HPDE6-E6E7 (cell line): Measurements from ENCODE around the gene DERL3.

Experiments
- DNase-seq: peaks from one replicate; pipeline ENCODE4 v3.0.0; 2011; ENCODE audit warnings: missing footprints; ENCODE audit errors: extremely low spot score

DERL3 gene

DNA sequence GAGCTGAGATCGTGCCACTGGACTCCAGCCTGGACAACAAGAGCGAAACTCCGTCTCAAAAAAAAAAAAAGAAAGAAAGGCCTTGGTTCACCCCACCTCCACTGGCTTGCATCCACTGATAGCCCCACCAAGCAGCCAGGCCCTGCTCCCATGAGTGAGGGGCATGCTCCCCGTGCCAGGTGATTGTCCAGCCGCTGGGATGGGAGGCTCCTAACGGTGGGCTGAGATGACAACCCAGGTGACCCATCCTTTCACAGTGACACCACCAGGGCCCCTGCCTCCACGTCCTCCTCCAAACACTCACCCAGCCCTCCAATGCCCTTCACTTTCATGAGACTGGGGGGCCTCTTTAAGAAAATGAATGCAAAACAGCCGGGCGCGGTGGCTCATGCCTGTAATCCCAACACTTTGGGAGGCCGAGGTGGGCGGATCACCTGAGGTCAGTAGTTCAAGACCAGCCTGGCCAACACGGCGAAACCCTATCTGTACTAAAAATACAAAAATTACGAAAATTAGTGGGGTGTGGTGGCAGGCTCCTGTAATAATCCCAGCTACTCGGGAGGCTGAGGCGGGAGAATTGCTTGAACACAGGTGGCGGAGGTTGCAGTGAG is 8.6 kb upstream of the DERL3 start:
- no peak for DNase-seq

DNA sequence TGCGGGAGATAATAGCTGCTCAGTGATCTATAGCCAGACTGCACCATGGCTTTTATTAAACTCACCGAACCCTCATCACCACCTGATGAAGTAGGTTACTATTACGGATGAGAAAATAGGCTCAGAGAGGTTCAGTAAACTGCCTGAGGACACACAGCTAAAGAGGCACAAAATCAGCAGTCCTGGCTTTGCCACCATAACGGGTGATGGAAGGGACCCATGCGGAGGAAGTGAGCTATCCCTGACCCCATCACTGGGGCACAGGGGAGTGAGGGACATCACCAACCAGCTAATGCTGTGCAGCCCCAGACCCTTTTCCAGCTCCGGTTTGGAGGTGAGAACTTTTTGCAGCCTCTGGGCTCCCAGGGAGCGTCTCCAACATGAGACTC is 7.3 kb upstream of the DERL3 start:
- no peak for DNase-seq

DNA sequence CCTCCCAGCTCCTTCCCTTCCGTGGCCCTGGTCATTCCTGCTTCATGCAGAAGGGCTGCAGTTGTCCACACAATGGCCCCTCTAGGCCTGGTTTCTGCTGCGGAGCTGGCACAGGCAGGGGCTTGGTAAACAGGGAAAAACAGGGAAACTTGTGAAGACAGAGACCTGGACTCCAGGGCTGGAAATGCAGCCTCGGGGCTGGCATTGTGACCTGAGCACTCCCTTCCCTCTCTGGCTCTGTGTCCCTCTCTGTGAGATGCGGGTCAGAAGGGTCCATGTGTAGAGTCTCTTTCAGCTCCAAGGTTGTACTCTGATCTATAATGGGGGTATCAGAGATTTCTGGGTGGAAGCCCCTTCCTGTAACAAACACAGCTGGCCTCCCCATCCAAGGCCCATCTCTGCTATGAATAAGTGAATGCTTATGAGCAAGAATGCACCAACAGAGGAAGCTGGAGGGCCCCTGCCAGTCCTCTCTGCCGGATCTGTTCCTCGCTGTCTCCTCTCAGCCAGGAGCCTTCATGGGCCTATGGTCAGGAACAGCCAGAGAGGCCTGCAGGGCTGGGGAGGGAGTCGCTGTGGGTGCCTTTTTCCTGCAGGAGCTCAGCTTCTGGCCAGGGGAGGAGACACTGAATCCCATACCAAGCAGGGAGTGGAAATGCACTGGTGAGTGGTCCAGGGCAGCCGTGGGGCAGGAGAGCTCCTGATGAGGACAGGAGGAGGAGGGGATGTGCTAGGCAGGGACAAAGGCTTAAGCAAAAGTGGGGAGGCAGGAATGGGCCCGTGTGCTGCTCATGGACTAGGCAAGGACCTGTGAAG is 6.7 kb upstream of the DERL3 start:
- DNase-seq, result no peak

DNA sequence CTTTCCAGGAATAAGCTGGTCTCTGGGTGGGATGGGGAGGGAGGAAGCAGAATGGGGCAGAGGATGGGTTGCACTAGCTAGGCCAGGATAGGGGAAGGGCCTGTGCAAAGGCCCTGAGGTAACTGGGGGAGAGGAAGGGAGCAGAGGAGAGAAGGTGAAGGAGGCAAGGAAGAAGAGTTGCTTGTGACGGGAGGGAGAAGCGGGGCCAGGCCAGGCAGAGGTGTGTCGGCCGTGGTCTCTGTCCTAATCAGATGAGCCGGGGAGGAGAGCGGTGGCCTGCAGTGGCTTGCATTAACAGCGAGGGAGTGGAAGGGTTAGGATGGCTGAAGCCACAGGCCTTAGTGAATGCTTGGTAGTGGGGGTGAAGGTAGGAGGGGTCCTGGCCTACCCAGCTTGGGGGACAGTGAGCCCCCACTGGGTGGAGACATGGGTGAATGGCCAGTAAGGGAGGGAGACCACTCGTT is 6.0 kb upstream of the DERL3 start:
- DNase-seq, result no peak

DNA sequence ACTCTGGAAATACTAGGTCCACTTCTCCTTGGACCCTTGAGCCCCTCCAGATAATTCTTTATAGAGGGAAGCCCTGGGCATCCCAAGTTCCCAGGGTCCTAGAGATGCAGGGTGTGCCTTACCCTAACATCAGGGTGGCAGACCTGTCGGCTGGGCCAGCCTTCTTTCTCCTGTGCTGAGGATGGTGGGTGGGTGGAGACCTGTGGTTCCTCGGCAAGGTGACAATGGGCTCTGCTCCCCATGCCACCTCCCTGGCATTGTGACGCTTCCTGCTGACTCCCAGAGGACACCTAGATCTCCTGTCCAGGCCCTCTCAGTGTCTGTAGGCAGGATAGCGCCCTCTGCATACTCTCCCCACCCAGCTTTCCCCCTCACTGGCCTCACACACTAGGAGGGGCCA is 3.8 kb upstream of the DERL3 start:
- DNase-seq, result no peak

DNA sequence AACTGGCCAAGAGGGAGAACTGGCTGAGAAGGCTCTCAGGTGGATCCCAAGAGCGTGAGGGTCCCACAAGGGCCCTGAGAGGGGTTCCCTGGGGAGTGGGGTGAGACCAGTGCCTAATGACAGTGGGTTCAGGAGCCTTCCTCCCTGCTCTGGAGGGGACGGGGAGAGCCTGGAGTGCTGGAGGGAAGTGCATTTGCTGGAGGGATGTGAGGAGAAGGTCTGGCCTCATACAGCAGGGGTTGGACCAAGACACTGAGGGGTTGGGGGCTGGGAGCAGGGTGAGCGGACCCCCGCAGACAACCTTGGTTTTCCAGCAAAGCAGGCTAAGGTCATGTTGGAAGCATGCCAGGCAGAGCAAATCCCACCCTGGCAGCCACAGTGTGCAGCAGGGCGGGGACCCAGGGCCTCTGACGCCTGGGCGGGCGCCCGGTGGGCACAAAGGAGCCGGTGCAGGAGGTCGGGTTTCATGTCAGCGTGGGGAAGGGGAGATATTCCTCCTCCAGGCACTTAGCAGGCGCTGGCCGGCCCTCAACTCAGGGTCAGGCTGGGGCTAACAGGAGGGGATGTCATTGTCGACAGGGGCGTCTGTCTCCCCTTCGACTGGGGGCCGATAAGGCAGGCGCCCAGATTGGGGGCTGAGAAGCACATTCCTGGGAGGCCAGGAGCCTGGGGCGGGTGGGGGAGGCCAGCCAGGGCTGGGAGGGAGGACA is 3.1 kb upstream of the DERL3 start:
- no peak for DNase-seq

DNA sequence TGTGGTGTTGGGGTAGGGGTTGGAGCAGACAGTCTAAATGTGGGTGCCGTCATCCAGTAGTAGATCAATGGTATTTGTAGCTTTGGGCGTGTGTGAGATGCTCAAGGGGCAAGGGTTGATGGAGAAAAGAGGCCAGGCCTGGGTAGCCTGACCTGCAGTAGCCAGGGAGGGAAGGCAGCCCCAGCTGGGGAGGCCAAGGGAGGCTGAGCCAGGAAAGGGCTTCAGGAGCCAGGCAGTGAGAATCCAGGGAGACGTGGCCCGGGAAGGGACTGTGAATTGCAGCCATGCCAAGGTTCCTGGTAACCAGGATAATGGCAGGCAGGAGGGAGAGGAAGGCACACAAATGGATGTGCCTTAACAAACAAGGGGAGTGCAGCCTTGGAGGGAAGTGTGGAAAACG is 2.5 kb upstream of the DERL3 start:
- DNase-seq, result no peak

DNA sequence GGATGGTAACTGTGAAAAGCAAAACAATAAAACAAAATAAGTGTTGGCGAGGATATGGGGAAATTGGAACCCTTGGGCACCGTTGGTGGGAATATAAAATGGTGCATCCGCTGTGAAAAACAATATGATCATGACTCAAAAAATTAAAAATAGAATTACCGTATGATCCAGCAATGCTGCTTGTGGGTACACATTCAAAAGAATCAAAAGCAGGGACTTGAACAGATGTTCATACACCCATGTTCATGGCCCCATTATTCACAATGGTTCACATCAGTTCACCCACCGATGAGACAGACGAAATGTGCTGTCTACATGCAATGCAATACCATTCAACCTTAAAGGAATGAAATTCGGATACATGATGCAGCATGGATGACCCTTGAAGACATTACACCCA is 1.2 kb upstream of the DERL3 start:
- DNase-seq, result no peak

DNA sequence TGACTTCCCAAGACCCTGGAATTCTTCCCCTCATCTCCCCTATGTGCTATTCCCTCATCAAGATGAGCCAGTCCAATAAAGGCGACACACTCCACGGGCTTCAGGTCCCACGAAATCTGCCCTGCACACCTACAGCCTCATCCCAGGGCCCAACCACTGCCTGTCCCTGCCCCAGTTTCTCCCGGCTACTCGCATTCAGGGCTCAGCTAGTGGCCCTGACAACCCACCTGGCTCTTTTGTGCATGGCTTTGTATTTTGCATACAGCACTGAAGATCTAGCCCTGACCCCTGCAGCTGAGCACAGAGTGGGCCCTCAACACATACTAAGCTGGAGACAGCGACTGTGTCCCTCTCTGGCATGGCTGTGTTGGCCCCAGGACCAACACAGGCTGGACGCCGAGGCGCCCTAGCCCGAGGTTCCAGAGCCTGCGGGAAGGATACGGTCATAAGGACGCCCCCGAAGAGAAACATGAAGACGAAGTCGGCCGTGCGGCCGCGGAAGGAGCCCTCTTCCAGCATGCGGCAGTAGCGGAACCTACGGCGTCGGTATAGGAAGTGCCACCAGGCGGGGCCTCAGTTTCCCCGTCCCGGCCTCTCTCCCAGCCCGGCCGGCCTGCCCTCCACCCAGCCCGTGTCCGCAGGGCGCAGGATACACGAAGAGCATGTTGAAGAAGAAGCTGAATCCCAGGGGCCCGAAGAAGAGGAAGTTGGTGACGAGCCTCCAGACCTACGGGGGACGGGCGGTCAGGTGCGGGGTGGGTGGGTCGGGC is 710 bp downstream of the DERL3 start:
- DNase-seq, result no peak

DNA sequence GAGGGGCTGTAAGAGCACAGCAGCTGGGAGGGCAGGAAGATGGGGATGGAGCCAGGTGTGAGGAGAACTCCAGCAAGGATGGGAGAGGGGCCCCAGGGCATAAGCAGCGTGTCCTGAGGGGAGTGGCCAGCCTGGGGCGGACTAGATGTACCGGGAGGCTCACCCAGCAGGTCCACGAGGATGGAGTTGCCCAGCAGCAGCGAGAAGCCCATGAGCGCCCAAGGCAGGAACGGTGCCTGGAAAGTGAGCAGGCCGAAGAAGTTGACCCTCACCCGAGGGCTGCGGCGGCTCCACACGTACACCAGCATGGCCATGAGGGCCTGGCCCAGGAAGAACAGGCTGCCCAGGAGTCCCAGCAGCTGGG is 1.3 kb downstream of the DERL3 start:
- no peak for DNase-seq

DNA sequence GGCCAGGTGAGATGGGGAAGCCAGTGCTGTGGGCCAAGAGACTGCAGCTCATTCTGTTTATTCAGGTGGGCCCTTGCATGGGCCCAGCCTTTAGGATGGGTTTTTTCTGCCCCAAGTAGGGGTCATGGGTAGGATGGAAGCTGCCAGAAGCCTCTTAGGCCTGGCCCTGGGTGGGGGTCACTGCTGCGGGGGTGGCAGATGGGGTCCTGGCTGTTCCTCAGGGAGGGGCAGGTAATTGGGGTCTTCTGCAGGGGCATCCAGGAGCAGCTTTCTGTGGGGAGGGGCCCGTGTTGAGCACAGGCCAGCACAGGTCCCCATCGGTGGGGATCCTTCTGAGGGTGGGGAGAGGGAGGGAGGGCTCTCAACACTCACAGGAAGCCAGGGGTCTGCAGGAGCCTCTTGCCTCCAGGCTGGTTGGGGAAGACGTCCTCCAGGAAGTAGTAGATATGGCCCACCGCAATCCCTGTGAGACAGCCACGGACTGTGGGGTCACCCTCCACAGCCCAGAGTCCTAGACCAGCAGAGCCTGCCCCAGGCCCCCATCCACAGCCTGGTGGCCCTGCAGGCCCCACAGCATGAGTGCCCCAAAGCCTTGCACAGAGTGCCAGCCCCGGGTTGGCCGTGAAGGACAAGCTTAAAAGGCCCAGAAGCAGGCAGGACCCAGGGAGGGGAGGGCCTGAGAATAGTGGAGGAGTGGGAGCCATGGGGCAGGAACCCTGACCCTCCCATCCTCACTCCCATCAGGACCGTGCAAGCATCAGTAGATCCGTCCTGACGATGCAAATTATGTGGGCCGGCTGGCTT is 1.9 kb downstream of the DERL3 start:
- DNase-seq, result no peak

DNA sequence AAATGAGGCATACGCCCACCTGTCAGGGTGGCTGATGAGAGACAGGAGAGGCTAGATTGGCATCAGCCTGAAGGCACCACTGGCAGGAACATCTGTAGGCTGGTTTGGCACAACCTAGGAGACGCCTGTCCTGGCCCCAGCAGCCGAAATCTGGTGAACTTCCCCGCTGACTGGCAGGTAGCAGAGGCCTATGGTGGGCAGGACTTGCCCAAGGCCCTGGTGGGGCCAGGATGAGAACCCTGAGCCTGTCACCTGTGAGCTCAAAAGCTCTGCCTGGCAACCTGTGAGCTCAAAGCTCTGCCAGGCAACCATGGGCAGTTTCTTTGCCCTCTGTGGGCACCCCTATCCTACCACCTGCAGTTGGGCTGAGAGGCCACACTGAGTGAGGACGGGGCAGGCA is 2.5 kb downstream of the DERL3 start:
- DNase-seq, result no peak

DNA sequence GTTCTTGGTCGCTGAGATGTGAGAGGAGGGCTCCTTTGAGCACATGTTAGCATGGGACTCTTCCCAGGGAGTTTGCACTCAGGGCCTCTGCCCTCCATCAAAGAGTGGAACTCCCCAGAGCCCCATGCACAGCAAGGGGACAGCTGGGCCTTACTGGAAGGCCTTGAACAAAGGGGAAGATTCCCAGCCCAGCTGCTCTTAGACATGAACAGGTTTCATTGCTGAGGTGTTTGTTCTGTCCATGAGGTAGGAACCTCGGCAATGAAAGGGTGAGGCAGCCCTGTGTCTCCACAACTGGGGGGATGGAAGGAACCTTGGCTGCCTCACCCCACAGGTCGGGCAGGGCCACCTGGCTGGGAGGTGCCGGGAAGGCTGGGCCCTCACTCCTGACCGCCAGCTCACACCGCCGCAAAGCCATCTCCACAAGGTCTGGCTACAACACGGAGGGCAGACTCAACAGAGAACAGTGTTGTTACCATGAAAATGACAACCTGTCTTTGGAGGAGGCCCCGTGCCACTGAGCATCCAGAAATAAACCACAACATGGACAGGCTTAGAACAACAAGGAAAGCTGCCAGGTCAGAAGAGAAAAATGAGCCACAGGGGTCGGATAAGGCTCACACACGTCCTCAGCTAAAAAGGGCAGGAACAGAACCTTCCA is 3.2 kb downstream of the DERL3 start:
- DNase-seq, result no peak

DNA sequence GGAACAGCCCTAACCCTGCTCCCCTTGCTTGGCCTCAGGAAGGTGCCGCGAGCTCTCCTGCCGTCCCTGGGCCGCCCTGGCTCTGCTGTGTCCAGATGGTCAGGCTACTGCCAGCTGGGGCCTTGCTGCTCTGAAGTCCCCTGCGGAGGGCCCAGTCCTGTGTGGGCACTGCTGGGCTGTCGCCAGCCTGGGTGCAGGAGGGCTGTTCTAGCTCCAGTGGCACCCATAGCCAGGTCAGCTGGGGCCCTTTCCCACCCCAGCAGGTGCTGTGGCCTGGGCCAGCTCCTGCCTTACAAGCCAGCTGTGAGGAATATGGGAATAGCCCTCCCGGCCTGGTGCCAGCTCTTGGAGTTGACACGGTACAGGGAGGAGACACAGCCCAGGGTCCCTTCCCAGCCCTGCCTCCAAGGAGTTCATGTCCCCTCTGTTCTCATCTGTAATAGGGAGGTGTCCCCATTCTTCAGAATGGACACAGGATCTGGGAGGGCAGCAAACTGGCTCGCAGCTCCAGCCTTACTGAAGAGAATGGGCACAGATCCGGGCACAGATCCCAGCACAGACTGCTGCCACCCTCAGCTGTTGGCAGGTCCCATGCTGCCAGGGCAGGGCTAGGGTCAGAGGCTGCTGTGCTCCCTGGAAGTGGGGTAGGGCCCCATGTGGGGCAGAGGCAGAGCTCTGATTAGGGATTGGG is 3.9 kb downstream of the DERL3 start:
- no peak for DNase-seq

DNA sequence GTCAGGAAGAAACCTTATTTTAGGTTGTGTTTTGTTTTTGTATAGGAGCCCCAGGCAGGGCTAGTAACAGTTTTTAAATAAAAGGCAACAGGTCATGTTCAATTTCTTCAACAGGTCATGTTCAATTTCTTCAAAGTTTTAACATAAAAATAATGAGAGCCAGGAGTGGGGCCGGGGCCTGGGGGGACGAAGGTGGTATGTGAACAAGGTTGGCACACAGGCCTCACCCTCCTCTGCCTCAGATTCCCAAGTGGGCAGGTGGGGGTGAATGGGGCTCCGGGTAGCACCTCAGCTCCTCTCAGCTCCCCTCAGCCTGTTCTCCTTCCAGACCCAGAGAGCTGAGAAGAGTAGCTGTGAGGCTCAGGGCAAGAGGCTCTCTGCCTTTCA is 4.4 kb downstream of the DERL3 start:
- DNase-seq, result no peak

DNA sequence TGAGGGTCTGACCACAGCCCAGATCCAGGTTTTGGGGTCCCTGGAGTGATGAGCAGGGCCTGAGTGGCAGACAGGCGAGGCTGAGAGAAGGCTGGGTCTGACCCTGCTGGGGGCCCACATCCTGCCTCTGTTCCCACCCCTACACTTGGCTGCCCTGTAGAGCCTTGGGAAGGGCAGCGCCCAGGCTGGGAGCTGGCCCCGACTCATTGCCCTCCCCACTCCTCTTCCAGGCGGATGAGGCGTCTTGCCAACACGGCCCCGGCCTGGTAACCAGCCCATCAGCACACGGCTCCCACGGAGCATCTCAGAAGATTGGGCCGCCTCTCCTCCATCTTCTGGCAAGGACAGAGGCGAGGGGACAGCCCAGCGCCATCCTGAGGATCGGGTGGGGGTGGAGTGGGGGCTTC is 4.9 kb downstream of the DERL3 start:
- no peak for DNase-seq

DNA sequence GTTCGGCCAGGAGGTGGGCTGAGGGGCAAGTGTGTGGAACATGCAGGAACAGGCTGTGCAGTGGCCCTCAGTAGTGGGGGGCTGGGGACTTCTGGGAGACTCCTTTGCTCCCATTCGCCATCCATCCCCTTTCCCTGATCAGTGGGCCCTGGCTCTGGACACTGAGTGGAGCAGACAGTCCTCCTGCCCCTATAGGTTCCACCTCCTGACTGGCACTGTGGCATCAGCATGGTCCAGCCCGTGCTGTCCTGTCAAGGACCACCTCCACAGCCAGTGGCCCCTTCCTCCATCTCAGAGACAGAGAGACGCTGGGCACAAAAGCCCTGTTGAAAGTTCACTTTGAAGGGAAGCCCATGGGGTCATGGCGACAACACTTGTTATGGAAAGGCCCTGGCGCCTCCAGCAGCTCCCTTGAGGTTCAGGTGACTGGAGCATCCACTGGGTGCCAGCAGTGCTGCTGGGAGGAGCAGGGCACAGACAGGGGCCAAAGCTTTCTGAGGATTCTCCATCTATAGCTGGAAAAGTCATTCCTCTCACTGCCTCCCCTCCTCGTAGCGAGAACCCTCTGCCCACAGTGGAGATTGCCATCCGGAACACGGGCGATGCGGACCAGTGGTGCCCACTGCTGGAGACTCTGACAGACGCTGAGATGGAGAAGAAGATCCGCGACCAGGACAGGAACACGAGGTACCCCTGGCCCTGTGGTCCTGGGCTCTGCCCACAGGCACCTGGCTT is 5.6 kb downstream of the DERL3 start:
- DNase-seq, result no peak

DNA sequence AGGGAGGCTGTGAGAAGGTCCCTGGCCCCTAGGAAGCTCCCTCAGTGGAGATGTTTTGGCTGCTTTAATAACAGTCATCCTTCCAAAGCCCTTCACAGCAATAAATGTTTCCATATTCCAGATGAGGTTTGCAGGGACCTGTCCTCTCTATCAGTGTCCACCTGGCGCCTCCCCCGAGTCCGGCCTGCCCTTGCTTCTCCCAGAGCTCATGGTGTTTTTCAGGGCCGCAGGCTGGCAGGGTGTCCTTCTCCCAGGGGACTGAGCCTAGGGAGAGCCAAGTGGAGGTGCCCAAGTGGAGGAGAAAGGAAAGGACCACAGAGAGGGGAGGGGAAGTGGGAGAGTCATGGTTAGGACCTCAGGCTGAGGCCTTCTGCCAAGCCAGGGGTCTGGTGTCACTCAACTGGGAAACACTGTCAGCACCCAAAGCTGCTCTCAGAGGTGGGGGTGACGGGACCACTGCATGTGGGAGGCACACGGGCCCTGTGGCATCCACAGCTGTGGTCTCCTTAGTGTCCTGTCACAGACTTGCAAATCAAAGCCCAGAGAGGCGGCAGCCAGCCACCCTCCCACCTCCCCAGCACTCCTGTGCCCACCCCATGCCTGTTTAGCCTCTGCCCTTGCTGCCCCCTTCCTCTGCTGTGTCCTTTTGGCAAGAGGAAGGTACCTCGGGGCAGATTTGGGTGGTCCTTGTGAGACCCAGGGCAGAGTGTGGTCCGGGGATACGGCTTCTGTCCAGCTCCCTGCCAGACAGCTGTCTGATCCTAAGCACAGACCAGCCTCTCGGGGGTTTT is 6.4 kb downstream of the DERL3 start:
- no peak for DNase-seq

DNA sequence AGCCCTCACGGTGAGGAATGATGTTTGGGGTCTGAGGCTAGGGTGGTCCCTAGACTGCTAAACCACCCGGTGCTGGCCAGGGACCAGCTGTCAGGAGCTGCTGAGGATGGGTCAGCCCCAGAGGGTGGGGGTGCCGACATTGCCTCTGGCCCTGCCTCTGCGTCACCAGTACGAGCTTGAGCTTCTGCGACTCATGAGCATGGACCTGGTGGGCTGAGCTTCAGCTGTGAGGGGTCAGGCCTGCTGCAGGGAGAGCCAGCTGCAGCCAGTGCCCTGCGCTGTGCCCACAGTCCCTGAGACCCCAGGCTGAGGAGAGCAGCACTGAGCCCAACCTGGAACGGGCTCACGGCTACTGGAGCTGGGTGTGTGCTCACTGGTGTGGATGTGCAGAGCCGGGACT is 7.0 kb downstream of the DERL3 start:
- no peak for DNase-seq
